Astrocyte of the cerebellum (primary cell): ENCODE results near the gene KIAA1328.

Experiments used
- DNase-seq: peaks from one replicate; pipeline ENCODE4 v3.0.0-alpha.2; 2011; ENCODE audit warnings: low read depth
- H3K4me3 ChIP-seq: 2 replicates; pipeline ENCODE4 v1.5.1; 2011; ENCODE audit warnings: mild to moderate bottlenecking, low read depth, low read length, moderate library complexity
- CTCF ChIP-seq: IDR thresholded peaks from 2 replicates; pipeline ENCODE4 v1.5.1; 2012; ENCODE audit warnings: low read length, low read depth, moderate library complexity, mild to moderate bottlenecking; ENCODE audit errors: missing control alignments
- in situ Hi-C: cut with HindIII; loops from 2 replicates; pipeline ENCODE4 v1.10.0; 2017; ENCODE audit warnings: low sequenced_read_pairs

Gene KIAA1328

GRCh38 chr18:36848609-36849008 is 19.7 kb downstream of the KIAA1328 start:
- no peak for TF ChIP-seq CTCF
- no peak for DNase-seq
- no peak overlapping the region for H3K4me3 ChIP-seq
- in situ Hi-C loops, result no loop called here

GRCh38 chr18:36849288-36850006 is 20.5 kb downstream of the KIAA1328 start:
- no peak for TF ChIP-seq CTCF
- DNase-seq, result peak; percentile 81
- in situ Hi-C loops, result no loop called here
- no peak overlapping the region for H3K4me3 ChIP-seq

- in situ Hi-C loops, result no loop called here
- peak; percentile 71 for DNase-seq
- no peak for TF ChIP-seq CTCF
Measured at GRCh38 chr18:36850527-36851201, 21.7 kb downstream of the KIAA1328 start.

GRCh38 chr18:36851202-36851590 is 22.3 kb downstream of the KIAA1328 start:
- no peak overlapping the region for H3K4me3 ChIP-seq
- in situ Hi-C loops, result no loop called here
- no peak for DNase-seq
- TF ChIP-seq CTCF, result no peak

More at GRCh38 chr18:36850527-36851201, 21.7 kb downstream of the KIAA1328 start:
- H3K4me3 ChIP-seq, result no peak overlapping the region

- no peak for DNase-seq
- H3K4me3 ChIP-seq, result no peak overlapping the region
- in situ Hi-C loops, result no loop called here
- TF ChIP-seq CTCF, result no peak
Measured at GRCh38 chr18:36856815-36857214, 27.9 kb downstream of the KIAA1328 start.

GRCh38 chr18:36862182-36862581 is 33.3 kb downstream of the KIAA1328 start:
- in situ Hi-C loops, result no loop called here
- DNase-seq, result no peak
- H3K4me3 ChIP-seq, result no peak overlapping the region
- TF ChIP-seq CTCF, result no peak
